GM18507 (cell line): ENCODE results near the gene TPP1.

ENCODE experiments used
- DNase-seq: peaks from one replicate; pipeline ENCODE4 v3.0.0; 2011; ENCODE audit warnings: low read depth; ENCODE audit not compliant: insufficient read length; ENCODE audit errors: extremely low spot score
- FAIRE-seq: peaks from 2 replicates; lab custom pipeline; 2011; peaks lifted over from hg19 to GRCh38; lab: Jason Lieb, UNC

The TPP1 gene

GRCh38 chr11:6619004-6619745 is at the start of gene TPP1:
Gene TPP1 (minus strand): TSS chr11:6619422. CDS start chr11:6619400, 22 bp downstream.
- FAIRE-seq = peak; percentile 100
- peak; percentile 95 for DNase-seq

DNA sequence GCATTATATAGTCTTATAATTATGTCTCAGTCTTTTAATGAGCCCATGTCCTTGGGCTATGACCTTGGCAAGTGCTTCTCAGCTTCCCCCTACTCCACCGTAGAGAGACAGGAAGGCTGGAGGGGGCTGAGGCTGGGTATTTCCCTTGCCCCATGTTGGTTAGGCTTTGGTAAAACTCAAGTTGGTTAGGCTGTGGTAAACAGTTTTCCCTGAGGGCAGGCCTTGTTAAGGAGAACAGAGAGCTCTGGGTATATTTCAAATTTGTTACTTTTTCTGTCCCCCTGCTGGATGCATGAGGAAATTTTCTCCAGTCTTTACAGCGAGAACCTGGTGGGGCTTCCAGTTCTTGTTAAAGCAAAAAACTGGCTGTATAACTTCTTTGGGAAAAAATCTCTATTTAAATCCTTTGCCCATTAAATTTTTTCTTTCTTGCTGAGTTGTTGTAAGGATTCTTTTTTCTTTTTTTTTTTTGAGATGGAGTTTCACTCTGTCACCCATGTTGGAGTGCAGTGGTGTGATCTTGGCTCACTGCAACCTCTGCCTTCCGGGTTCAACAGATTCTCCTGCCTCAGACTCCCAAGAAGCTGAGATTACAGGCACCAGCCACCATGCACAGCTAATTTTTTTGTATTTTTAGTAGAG is 48.6 kb upstream of the TPP1 start:
- peak; percentile 83 for FAIRE-seq

DNA sequence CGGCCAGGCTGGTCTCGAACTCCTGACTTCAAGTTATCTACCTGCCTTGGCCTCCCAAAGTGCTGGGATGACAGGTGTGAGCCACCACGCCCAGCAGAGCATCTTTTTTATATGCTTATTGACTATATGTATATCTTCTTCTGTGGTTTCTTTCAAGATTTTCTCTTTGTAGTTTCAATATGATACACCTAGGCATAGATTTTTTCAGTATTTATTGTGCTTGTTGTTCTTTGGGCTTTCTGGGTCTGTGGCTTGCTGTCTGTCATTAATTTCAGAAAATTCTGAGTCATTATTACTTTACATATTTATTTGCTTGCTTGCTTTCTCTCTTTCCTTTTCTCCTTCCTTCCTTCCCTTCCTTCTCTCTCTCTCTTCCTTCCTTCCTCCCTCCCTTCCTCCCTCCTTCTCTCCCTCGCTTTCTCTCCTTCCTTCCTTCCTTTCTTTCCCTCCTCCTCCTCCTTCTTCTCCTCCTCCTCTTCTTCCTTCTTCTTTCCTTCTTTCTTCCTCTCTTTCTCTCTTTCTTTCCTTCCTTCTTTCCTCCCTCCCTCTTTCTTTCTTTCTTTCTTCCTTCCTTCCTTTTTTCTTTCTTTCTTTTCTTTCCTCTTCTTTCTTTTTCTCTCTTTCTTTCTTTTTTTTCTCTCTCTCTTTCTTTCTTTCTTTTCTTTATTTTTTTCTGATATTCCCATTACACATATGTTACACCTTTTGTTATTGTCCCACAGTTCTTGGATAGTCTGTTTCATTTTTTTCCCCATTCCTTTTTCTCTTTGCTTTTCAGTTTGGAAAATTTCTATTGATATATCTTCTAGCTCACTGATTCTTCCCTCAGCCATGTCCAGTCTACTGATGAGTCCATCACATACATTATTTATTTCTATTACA is 47.3 kb upstream of the TPP1 start:
- DNase-seq = no peak
- no peak for FAIRE-seq

More for the DNA sequence above, 48.6 kb upstream of the TPP1 start:
- no peak for DNase-seq

- DNase-seq (no peak), FAIRE-seq (no peak)
Measured at GRCh38 chr11:6664551-6664950, 45.3 kb upstream of the TPP1 start.

GRCh38 chr11:6663794-6664469 is 44.7 kb upstream of the TPP1 start:
- no peak for FAIRE-seq
- no peak for DNase-seq

- DNase-seq (no peak), FAIRE-seq (peak; percentile 66)
Measured at GRCh38 chr11:6660712-6661111, 41.5 kb upstream of the TPP1 start.

GRCh38 chr11:6658647-6659046 is 39.4 kb upstream of the TPP1 start:
- DNase-seq (no peak), FAIRE-seq (no peak)

GRCh38 chr11:6657346-6657745 is 38.1 kb upstream of the TPP1 start:
- FAIRE-seq (no peak), DNase-seq (no peak)

- DNase-seq (no peak), FAIRE-seq (no peak)
Measured at GRCh38 chr11:6656936-6657335, 37.7 kb upstream of the TPP1 start.

DNA sequence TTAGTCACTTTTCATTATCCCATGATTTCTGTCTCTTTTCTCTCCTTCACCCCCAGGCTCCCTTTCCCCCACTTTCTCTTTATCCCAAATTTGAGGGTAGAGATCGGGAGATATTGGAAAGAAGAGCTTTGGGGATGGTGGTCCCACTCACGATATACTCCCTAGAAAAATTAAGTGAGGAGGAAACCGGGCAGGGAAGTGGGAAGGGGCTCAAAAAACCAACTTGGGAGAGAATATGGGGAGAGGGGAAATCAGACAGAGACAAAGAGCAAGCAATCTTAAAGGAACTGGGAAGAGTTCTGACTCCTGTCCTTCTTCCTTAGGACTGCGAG is 37.3 kb upstream of the TPP1 start:
- no peak for DNase-seq
- FAIRE-seq = no peak

DNA sequence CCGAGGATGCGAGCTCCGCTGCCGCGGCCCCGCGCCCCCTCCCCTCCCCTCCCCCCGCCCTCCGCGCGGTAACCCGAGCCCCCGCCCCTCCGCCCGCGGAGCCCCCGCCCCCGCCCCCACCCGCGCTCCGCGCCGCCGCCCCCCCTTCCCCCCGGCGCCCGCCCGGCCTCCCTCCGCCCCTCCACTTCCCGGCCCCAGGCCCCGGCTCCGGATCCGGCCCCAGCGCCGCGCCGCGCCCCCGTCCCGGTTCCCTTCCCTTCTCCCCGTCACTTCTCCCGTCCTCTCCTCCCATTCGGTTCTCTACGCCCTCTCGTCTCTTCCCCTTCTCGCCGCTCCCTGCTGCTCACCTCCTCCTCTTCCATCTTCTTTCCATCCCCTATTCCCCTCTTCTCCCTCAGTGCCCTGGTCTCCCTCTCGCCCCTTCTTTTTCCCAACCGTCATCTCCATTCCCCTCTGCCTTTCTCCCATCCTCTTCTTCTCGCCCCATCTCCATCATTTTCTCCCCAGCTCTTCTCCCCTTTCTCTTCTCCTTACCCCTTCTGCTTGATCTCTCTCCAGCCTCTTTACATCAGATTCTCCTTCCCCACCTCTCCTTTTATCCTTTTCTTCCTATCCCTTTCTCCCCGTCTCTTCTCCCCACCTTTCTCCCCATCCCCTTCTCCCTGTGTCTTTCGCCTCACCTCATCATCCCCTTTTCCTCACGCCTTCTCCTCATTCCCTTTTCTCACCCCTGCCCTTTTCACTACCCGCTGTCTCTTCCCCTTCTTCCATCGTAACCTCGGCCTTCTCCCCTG is 36.8 kb upstream of the TPP1 start, which contains the start of gene DCHS1:
Gene DCHS1, minus strand, starts transcription at position 20 of the 794 bp plus-strand sequence. CDS start 14,196 bp downstream, outside the sequence.
- FAIRE-seq (no peak), DNase-seq (no peak)

- DNase-seq (no peak), FAIRE-seq (no peak)
Measured at GRCh38 chr11:6655020-6655789, 36.0 kb upstream of the TPP1 start.

GRCh38 chr11:6654281-6655019 is 35.2 kb upstream of the TPP1 start:
- DNase-seq = no peak

DNA sequence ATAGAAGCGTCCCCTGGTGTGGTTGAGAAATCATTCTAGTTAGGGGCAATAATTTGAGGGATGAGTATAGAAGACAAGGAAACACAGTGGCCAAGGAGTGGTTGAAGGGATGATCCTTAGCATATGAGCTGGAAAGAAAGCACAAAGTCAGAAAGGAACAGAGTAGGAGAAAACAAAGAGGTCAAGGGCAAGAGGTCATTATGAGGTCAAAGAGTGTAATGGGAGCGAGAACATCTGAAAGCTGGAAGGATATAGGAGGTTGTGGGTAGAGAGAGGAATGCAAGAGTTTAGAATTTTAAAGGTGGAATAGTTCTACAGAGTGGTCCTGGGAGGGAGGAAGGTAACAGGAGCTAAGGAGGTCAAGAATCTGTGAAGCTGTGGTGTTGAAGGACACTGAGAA is 34.4 kb upstream of the TPP1 start:
- DNase-seq (no peak), FAIRE-seq (no peak)

More at GRCh38 chr11:6654281-6655019, 35.2 kb upstream of the TPP1 start:
- FAIRE-seq = no peak

GRCh38 chr11:6653097-6653496 is 33.9 kb upstream of the TPP1 start:
- no peak for FAIRE-seq
- no peak for DNase-seq

DNA sequence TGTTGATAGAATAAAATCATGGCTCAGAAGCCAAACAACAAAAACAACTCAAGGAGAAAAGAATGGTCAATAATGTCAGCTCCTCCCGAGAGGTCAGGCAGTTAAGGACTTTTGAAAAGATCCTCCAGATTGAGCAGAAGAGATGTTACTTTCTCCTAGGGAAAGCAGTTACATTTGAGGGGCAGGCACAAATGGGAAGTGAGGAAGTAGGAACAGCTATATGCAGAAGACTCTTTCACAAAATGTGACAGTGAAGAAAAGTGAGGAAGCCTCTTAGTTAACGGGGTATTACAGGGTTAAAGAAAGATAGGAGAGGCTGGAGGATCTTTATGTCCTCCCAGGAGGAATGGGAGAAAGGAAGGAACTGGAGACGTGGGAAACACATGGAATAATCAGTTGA is 33.0 kb upstream of the TPP1 start:
- DNase-seq = no peak
- no peak for FAIRE-seq

DNA sequence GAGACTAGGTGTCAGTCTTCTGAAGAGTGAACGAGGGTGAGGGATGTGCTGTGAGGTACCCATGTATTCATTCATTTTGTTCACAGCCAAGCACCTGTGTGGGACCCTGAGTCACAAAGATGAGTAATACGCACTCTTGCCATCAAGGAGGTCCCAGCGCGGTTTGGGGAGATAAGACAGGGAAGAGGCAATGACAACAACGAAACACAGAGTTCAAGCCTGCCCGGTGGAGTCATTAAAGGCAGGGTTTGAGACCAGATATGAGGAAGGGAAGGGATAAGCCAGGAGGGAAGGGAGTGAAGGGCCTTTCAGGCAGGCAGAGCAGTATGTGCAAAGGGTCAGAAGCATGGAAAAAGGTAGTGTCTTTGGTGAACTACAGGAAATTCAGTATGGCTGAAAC is 31.8 kb upstream of the TPP1 start:
- FAIRE-seq (no peak), DNase-seq (no peak)

DNA sequence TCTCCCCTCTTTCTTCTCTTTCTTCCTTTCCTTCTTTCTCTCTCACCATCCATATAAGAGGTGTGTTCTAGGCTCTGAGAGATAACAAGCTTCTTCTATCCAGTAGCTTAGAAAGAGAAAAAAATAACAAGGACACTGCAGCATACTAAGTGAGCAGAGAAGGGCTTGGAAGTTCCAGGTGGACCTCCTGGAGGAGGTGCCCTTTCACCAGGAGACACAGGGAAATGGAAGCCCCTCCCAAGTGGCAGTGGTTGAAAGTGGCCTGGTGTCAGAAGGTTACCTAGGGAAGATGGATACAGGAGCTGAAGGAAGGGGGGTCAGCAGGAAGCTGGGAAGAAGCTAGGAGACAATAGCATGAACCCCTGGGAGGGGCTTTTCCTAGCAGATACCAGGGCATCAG is 30.9 kb upstream of the TPP1 start:
- FAIRE-seq (no peak), DNase-seq (no peak)
